Progenitor cell of endocrine pancreas (in vitro differentiated cells): ENCODE results near the gene AFDN. TPM values are rescaled to one million over a fixed set of nuclear protein-coding genes. Genes with fewer than 3 reads are reported as not detected.

Experiments used
- DNase-seq: peaks from one replicate; pipeline ENCODE4 v3.0.0; 2021; ENCODE audit warnings: low spot score; ENCODE audit not compliant: unreplicated experiment
- H3K27ac Mint-ChIP-seq: 2 replicates; pipeline ENCODE4 v1.8.0; 2021; ENCODE audit warnings: mild to moderate bottlenecking, moderate library complexity, mixed read lengths
- H3K27me3 Mint-ChIP-seq: 2 replicates; pipeline ENCODE4 v1.8.0; 2021; ENCODE audit warnings: mixed read lengths
- H3K36me3 Mint-ChIP-seq: 2 replicates; pipeline ENCODE4 v1.8.0; 2022; ENCODE audit warnings: mixed read lengths; ENCODE audit not compliant: insufficient read depth
- H3K4me1 Mint-ChIP-seq: 2 replicates; pipeline ENCODE4 v1.8.0; 2021; ENCODE audit warnings: low read depth, mixed read lengths
- H3K4me3 Mint-ChIP-seq: 2 replicates; pipeline ENCODE4 v1.8.0; 2021; ENCODE audit warnings: low read depth, mild to moderate bottlenecking, moderate library complexity, mixed read lengths
- H3K9me3 Mint-ChIP-seq: 2 replicates; pipeline ENCODE4 v1.8.0; 2021; ENCODE audit warnings: low read depth, mixed read lengths
- total RNA-seq: library from RNA; stranded (reverse); gene quantifications from 2 replicates; pipeline ENCODE4 v1.2.1, GENCODE V29; 2021
- TF ChIP-seq, protein P1 (sequence below): fragments of 200-600 bp; sonication (generic); IDR thresholded peaks from one replicate; pipeline ENCODE4 v1.5.0; 2021; ENCODE audit warnings: antibody characterized with exemption, mild to moderate bottlenecking; ENCODE audit not compliant: unreplicated experiment

The AFDN gene
- total RNA-seq, 1 donor from 2014 or later, result 423 TPM

DNA sequence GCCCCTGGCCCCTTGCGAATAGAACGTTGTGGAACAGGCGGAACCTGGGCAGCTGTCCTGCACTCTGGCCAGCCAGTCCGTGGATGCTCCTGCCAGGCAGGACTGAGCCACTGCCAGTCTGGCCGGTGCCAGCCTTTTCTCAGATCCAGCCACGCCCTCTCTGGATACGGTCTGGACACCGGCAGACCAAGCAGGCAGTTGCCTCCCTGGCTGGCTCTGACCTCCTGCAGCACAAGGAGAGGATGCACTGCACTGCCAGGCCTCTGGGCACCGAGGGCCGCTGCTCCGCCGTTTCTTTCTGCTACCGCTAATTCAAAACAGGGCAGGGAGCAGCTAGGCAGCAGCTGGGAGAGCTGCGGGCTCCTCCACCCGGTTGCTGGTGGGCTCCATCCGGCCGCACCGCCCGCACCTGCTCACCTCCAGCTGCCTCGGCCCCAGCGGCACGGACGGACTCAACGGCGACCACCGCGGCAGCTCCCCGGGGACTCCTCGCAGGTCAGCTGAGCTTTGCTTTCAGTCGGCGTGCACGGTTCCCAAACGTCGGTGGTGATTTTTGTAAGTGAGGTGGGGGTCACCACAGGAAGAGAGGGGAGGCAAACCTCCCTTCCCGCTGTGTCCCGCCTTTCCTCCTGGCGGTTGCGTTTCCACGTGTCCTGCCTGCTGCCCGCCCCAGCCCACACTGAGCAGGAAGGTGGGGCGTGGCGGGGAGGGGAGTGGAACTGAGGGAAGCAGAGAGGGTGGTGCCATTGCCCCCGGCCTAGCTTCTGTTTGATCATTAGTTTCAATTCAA, 30.3 kb upstream of the AFDN start:
- DNase-seq, result no peak
- Mint-ChIP-seq H3K4me3 (no peak overlapping the region), H3K9me3 (peaks cover 3% of the 10 kb centered on the region), H3K36me3 (no peaks in the 10 kb centered on the region), H3K27me3 (peaks cover 5% of the 10 kb centered on the region), H3K4me1 (peaks cover 37% of the 10 kb centered on the region), H3K27ac (no peak overlapping the region)
- TF ChIP-seq, protein P1, sequence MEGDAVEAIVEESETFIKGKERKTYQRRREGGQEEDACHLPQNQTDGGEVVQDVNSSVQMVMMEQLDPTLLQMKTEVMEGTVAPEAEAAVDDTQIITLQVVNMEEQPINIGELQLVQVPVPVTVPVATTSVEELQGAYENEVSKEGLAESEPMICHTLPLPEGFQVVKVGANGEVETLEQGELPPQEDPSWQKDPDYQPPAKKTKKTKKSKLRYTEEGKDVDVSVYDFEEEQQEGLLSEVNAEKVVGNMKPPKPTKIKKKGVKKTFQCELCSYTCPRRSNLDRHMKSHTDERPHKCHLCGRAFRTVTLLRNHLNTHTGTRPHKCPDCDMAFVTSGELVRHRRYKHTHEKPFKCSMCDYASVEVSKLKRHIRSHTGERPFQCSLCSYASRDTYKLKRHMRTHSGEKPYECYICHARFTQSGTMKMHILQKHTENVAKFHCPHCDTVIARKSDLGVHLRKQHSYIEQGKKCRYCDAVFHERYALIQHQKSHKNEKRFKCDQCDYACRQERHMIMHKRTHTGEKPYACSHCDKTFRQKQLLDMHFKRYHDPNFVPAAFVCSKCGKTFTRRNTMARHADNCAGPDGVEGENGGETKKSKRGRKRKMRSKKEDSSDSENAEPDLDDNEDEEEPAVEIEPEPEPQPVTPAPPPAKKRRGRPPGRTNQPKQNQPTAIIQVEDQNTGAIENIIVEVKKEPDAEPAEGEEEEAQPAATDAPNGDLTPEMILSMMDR, result no peak

DNA sequence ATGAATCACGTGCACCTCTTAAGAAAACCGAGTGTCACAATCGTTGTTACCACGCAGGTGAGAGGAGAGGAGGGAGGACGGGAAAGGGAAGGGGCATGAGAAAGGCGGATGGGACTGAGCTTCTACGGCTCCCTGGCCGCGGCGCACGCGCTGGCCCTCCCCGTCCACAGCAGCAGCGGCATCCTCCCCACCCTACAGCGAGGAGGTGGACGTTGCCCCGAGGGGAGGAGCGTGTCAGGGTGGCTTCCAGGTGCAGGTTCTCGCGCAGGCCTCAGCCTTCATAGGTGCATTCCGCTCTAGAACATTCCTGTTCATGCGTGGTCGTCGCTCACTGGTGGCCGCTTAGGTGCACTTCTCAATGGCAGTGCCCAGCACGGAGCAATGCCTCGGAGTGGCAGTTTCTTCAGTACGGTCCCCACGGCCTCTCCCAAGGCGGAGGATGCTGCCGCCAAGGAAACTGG, 29.7 kb upstream of the AFDN start:
- Mint-ChIP-seq H3K4me1 (peaks cover 32% of the 10 kb centered on the region), H3K27me3 (peaks cover 10% of the 10 kb centered on the region), H3K27ac (no peak overlapping the region), H3K4me3 (no peak overlapping the region), H3K9me3 (peaks cover 3% of the 10 kb centered on the region), H3K36me3 (no peaks in the 10 kb centered on the region)
- TF ChIP-seq, protein P1, result no peak
- no peak for DNase-seq

DNA sequence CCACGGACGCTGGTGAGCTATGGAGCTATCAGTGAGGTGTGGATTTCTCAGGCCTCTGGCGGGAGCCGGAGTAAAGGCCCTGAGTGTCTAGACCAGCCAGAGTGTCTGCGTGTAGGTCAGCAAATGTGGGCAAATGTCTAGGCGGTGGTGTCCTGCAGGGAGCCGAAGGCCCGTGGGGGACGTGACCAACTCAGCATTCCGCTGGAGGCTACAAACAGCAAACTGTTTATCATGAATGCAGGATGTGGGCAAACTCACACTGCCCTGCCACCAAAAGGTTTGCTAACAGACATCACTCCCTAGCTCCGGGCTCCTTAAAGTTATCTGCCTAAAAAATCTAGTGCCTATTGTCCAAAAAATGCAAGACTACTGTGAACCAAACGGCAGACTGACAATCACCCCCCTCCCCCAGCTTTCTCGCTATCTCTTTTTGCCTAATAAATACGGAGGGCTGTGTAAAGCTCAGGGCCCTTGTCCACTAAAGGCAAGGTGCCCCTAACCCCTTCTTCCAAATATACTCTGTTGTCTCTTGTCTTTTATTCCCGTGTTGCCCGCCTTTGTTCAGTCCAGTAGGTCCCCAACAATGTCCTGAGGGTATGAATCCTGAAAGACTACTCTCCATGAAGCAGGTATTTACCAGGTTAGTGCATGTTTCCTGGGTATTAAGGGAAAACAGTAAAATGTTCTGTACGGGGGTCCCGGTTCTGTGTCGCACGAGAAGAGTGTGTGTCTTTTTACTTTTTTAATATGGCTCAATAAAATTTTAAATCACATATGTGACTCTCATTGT, 29.0 kb upstream of the AFDN start:
- TF ChIP-seq, protein P1, result no peak
- Mint-ChIP-seq H3K4me1 (peaks cover 29% of the 10 kb centered on the region), H3K4me3 (no peak overlapping the region), H3K9me3 (peaks cover 3% of the 10 kb centered on the region), H3K36me3 (no peaks in the 10 kb centered on the region), H3K27me3 (peaks cover 10% of the 10 kb centered on the region), H3K27ac (no peak overlapping the region)
- DNase-seq, result no peak

DNA sequence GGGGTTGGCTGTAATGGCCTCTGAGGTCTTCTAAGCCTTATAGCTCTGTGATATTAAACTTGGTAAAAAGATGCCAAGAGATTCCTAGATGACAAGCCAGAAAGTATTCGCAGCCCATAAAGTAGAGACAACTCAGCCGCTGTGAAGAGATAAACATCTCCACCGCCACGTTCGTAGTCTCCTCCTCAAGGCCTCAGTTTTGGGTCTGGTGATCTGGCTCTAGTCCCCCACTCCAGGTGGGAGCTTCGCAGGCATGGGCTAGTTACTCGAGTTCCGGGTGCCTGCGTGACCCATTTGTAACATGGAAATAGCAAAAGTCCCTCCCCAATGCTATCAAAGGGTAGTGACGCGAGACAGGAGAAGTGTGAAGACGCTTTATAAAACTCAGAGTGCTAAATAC, 28.3 kb upstream of the AFDN start:
- Mint-ChIP-seq H3K4me1 (peaks cover 21% of the 10 kb centered on the region), H3K4me3 (no peak overlapping the region), H3K9me3 (no peaks in the 10 kb centered on the region), H3K36me3 (no peaks in the 10 kb centered on the region), H3K27ac (peak overlapping the region; percentile 37), H3K27me3 (peaks cover 10% of the 10 kb centered on the region)
- DNase-seq, result no peak
- TF ChIP-seq, protein P1, result no peak

DNA sequence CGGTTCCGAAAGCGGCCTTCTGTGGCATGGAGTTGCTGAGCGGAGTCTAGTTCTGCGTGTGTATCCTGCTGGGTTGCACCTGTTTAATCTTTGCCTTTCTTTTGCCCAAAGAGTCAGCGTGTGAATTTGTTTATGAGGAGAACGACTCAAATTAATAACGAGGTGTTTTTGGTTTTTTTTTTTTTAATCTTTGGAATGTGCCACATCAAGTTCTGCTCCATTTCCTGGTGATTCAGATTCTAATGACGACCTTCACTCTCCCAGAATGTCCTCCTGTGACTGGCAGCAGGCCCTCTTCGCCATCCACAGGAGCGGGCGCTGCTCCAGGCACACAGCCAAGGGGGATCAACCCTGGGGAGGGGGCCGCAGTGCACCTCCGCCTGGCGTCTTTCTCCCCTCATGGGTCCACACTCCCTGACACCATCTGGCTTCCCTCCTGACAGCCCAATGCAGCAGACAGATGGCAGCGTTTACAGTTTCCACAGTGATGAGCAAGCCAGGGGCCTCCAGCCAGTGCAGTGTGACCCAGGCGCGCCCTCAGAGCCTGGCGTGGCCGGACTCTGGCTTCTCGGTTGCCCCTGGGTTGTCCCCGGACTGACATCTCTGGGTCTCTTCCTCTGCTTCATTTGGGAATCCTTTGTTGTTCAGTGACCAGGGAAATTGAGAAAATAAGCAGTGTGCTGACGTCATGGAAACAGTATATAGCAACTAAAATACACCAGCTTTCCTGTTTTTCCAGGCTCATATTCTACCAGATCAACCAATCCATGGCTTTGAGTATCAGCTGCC, 27.5 kb upstream of the AFDN start:
- no peaks in the 10 kb centered on the region for H3K9me3 Mint-ChIP-seq
- H3K27me3 Mint-ChIP-seq, result peaks cover 10% of the 10 kb centered on the region
- no peak for DNase-seq
- H3K4me3 Mint-ChIP-seq, result no peak overlapping the region
- peak overlapping the region; percentile 39 for H3K27ac Mint-ChIP-seq
- TF ChIP-seq, protein P1, result no peak
- H3K4me1 Mint-ChIP-seq, result peaks cover 13% of the 10 kb centered on the region
- H3K36me3 Mint-ChIP-seq, result no peaks in the 10 kb centered on the region
